Measurements from ENCODE around the gene PARD3B.

PARD3B gene

GRCh38 chr2:204771721-204772120 lies 226.4 kb downstream of the PARD3B start:
- ATAC-seq (replicated peaks; ENCODE audit: extremely low read depth, poor library complexity, severe bottlenecking) (no peak), DNase-seq (ENCODE audit: low spot score in 2 of 2) (no peak)
- H3K36me3 Mint-ChIP-seq (ENCODE audit: insufficient read depth), result no peaks in the 10 kb centered on the region
- no peaks in the 10 kb centered on the region for H3K4me1 Mint-ChIP-seq
- no peak overlapping the region for H3K27ac Mint-ChIP-seq (ENCODE audit: low read depth)
- no peak overlapping the region for H3K4me3 Mint-ChIP-seq
- H3K9me3 Mint-ChIP-seq, result no peaks in the 10 kb centered on the region
- no peaks in the 10 kb centered on the region for H3K27me3 Mint-ChIP-seq

- ATAC-seq (replicated peaks; ENCODE audit: extremely low read depth, poor library complexity, severe bottlenecking) (no peak), DNase-seq (ENCODE audit: low spot score in 2 of 2) (no peak)
- no peak overlapping the region for H3K4me3 Mint-ChIP-seq
- H3K36me3 Mint-ChIP-seq (ENCODE audit: insufficient read depth), result no peaks in the 10 kb centered on the region
- no peak overlapping the region for H3K27ac Mint-ChIP-seq (ENCODE audit: low read depth)
- no peaks in the 10 kb centered on the region for H3K27me3 Mint-ChIP-seq
- H3K9me3 Mint-ChIP-seq, result no peaks in the 10 kb centered on the region
- H3K4me1 Mint-ChIP-seq, result no peaks in the 10 kb centered on the region
Measured at GRCh38 chr2:204772546-204772945, 227.3 kb downstream of the PARD3B start.

GRCh38 chr2:204775766-204776165 lies 230.5 kb downstream of the PARD3B start:
- Mint-ChIP-seq H3K4me3 (no peak overlapping the region), H3K27me3 (no peaks in the 10 kb centered on the region), H3K4me1 (no peaks in the 10 kb centered on the region), H3K36me3 (ENCODE audit: insufficient read depth) (no peaks in the 10 kb centered on the region), H3K27ac (ENCODE audit: low read depth) (no peak overlapping the region), H3K9me3 (no peaks in the 10 kb centered on the region)
- DNase-seq (ENCODE audit: low spot score in 2 of 2), result no peak
- no peak for ATAC-seq (replicated peaks; ENCODE audit: extremely low read depth, poor library complexity, severe bottlenecking)

GRCh38 chr2:204776781-204777559 lies 231.7 kb downstream of the PARD3B start:
- Mint-ChIP-seq H3K4me3 (no peak overlapping the region), H3K27me3 (no peaks in the 10 kb centered on the region), H3K27ac (ENCODE audit: low read depth) (no peak overlapping the region), H3K4me1 (no peaks in the 10 kb centered on the region), H3K36me3 (ENCODE audit: insufficient read depth) (no peaks in the 10 kb centered on the region), H3K9me3 (no peaks in the 10 kb centered on the region)
- DNase-seq (ENCODE audit: low spot score in 2 of 2) (no peak), ATAC-seq (replicated peaks; ENCODE audit: extremely low read depth, poor library complexity, severe bottlenecking) (no peak)

GRCh38 chr2:204779771-204780170 lies 234.5 kb downstream of the PARD3B start:
- H3K9me3 Mint-ChIP-seq, result no peaks in the 10 kb centered on the region
- no peak overlapping the region for H3K4me3 Mint-ChIP-seq
- ATAC-seq (replicated peaks; ENCODE audit: extremely low read depth, poor library complexity, severe bottlenecking) (no peak), DNase-seq (ENCODE audit: low spot score in 2 of 2) (no peak)
- H3K27ac Mint-ChIP-seq (ENCODE audit: low read depth), result no peak overlapping the region
- H3K27me3 Mint-ChIP-seq, result no peaks in the 10 kb centered on the region
- H3K36me3 Mint-ChIP-seq (ENCODE audit: insufficient read depth), result no peaks in the 10 kb centered on the region
- H3K4me1 Mint-ChIP-seq, result no peaks in the 10 kb centered on the region

- H3K4me3 Mint-ChIP-seq, result no peak overlapping the region
- no peaks in the 10 kb centered on the region for H3K27me3 Mint-ChIP-seq
- no peaks in the 10 kb centered on the region for H3K36me3 Mint-ChIP-seq (ENCODE audit: insufficient read depth)
- H3K9me3 Mint-ChIP-seq, result peaks cover 5% of the 10 kb centered on the region
- no peak for DNase-seq (ENCODE audit: low spot score in 2 of 2)
- no peaks in the 10 kb centered on the region for H3K4me1 Mint-ChIP-seq
- no peak for ATAC-seq (replicated peaks; ENCODE audit: extremely low read depth, poor library complexity, severe bottlenecking)
- H3K27ac Mint-ChIP-seq (ENCODE audit: low read depth), result no peak overlapping the region
Measured at GRCh38 chr2:204781941-204782340, 236.7 kb downstream of the PARD3B start.

- Mint-ChIP-seq H3K4me3 (no peak overlapping the region), H3K4me1 (no peaks in the 10 kb centered on the region), H3K27ac (ENCODE audit: low read depth) (no peak overlapping the region), H3K36me3 (ENCODE audit: insufficient read depth) (no peaks in the 10 kb centered on the region), H3K27me3 (no peaks in the 10 kb centered on the region), H3K9me3 (peaks cover 5% of the 10 kb centered on the region)
- ATAC-seq (replicated peaks; ENCODE audit: extremely low read depth, poor library complexity, severe bottlenecking) (no peak), DNase-seq (ENCODE audit: low spot score in 2 of 2) (no peak)
Measured at GRCh38 chr2:204790076-204790475, 244.8 kb downstream of the PARD3B start.

- H3K36me3 Mint-ChIP-seq (ENCODE audit: insufficient read depth), result no peaks in the 10 kb centered on the region
- H3K4me3 Mint-ChIP-seq, result no peak overlapping the region
- no peaks in the 10 kb centered on the region for H3K27me3 Mint-ChIP-seq
- H3K27ac Mint-ChIP-seq (ENCODE audit: low read depth), result no peak overlapping the region
- no peaks in the 10 kb centered on the region for H3K9me3 Mint-ChIP-seq
- DNase-seq (ENCODE audit: low spot score in 2 of 2) (no peak), ATAC-seq (replicated peaks; ENCODE audit: extremely low read depth, poor library complexity, severe bottlenecking) (no peak)
- no peaks in the 10 kb centered on the region for H3K4me1 Mint-ChIP-seq
Measured at GRCh38 chr2:204791230-204791629, 246.0 kb downstream of the PARD3B start.

GRCh38 chr2:204794624-204795023 lies 249.3 kb downstream of the PARD3B start:
- H3K36me3 Mint-ChIP-seq (ENCODE audit: insufficient read depth), result no peaks in the 10 kb centered on the region
- H3K27ac Mint-ChIP-seq (ENCODE audit: low read depth), result no peak overlapping the region
- peaks cover under 1% of the 10 kb centered on the region for H3K9me3 Mint-ChIP-seq
- H3K4me1 Mint-ChIP-seq, result no peaks in the 10 kb centered on the region
- no peaks in the 10 kb centered on the region for H3K27me3 Mint-ChIP-seq
- H3K4me3 Mint-ChIP-seq, result no peak overlapping the region
- DNase-seq (ENCODE audit: low spot score in 2 of 2), result no peak
- ATAC-seq (replicated peaks; ENCODE audit: extremely low read depth, poor library complexity, severe bottlenecking), result no peak

- no peak for ATAC-seq (replicated peaks; ENCODE audit: extremely low read depth, poor library complexity, severe bottlenecking)
- peaks cover under 1% of the 10 kb centered on the region for H3K36me3 Mint-ChIP-seq (ENCODE audit: insufficient read depth)
- H3K27me3 Mint-ChIP-seq, result no peaks in the 10 kb centered on the region
- peaks cover 5% of the 10 kb centered on the region for H3K9me3 Mint-ChIP-seq
- no peak overlapping the region for H3K27ac Mint-ChIP-seq (ENCODE audit: low read depth)
- DNase-seq (ENCODE audit: low spot score in 2 of 2), result no peak
- no peaks in the 10 kb centered on the region for H3K4me1 Mint-ChIP-seq
- no peak overlapping the region for H3K4me3 Mint-ChIP-seq
Measured at GRCh38 chr2:204795156-204795555, 249.9 kb downstream of the PARD3B start.

- H3K36me3 Mint-ChIP-seq (ENCODE audit: insufficient read depth), result peaks cover 1% of the 10 kb centered on the region
- H3K27ac Mint-ChIP-seq (ENCODE audit: low read depth), result no peak overlapping the region
- H3K4me3 Mint-ChIP-seq, result no peak overlapping the region
- H3K9me3 Mint-ChIP-seq, result peaks cover 5% of the 10 kb centered on the region
- no peaks in the 10 kb centered on the region for H3K27me3 Mint-ChIP-seq
- ATAC-seq (replicated peaks; ENCODE audit: extremely low read depth, poor library complexity, severe bottlenecking) (no peak), DNase-seq (ENCODE audit: low spot score in 2 of 2) (no peak)
- no peaks in the 10 kb centered on the region for H3K4me1 Mint-ChIP-seq
Measured at GRCh38 chr2:204796581-204796980, 251.3 kb downstream of the PARD3B start.

GRCh38 chr2:204799791-204800190 lies 254.5 kb downstream of the PARD3B start:
- ATAC-seq (replicated peaks; ENCODE audit: extremely low read depth, poor library complexity, severe bottlenecking), result no peak
- no peaks in the 10 kb centered on the region for H3K27me3 Mint-ChIP-seq
- no peak overlapping the region for H3K4me3 Mint-ChIP-seq
- no peak for DNase-seq (ENCODE audit: low spot score in 2 of 2)
- H3K36me3 Mint-ChIP-seq (ENCODE audit: insufficient read depth), result peaks cover 1% of the 10 kb centered on the region
- peaks cover 5% of the 10 kb centered on the region for H3K9me3 Mint-ChIP-seq
- no peaks in the 10 kb centered on the region for H3K4me1 Mint-ChIP-seq
- no peak overlapping the region for H3K27ac Mint-ChIP-seq (ENCODE audit: low read depth)

- H3K36me3 Mint-ChIP-seq (ENCODE audit: insufficient read depth), result no peaks in the 10 kb centered on the region
- peaks cover 30% of the 10 kb centered on the region for H3K9me3 Mint-ChIP-seq
Measured at GRCh38 chr2:204808494-204808893, 263.2 kb downstream of the PARD3B start.

More at GRCh38 chr2:204808494-204808893, 263.2 kb downstream of the PARD3B start:
- Mint-ChIP-seq H3K27me3 (no peaks in the 10 kb centered on the region), H3K4me1 (no peaks in the 10 kb centered on the region), H3K4me3 (no peak overlapping the region), H3K27ac (ENCODE audit: low read depth) (no peak overlapping the region)
- no peak for DNase-seq (ENCODE audit: low spot score in 2 of 2)
- ATAC-seq (replicated peaks; ENCODE audit: extremely low read depth, poor library complexity, severe bottlenecking), result no peak
